GM19240 (cell line): Measurements from ENCODE around the gene CPOX.
"Not testable (repeated sequence)": the region's sequence is repeated elsewhere in the genome, so short reads cannot be mapped to it uniquely, and the experiment has no call there.

ENCODE experiments used
- DNase-seq: peaks from one replicate; pipeline ENCODE4 v3.0.0; 2011; ENCODE audit warnings: low spot score; ENCODE audit not compliant: insufficient read length

CPOX gene

DNA sequence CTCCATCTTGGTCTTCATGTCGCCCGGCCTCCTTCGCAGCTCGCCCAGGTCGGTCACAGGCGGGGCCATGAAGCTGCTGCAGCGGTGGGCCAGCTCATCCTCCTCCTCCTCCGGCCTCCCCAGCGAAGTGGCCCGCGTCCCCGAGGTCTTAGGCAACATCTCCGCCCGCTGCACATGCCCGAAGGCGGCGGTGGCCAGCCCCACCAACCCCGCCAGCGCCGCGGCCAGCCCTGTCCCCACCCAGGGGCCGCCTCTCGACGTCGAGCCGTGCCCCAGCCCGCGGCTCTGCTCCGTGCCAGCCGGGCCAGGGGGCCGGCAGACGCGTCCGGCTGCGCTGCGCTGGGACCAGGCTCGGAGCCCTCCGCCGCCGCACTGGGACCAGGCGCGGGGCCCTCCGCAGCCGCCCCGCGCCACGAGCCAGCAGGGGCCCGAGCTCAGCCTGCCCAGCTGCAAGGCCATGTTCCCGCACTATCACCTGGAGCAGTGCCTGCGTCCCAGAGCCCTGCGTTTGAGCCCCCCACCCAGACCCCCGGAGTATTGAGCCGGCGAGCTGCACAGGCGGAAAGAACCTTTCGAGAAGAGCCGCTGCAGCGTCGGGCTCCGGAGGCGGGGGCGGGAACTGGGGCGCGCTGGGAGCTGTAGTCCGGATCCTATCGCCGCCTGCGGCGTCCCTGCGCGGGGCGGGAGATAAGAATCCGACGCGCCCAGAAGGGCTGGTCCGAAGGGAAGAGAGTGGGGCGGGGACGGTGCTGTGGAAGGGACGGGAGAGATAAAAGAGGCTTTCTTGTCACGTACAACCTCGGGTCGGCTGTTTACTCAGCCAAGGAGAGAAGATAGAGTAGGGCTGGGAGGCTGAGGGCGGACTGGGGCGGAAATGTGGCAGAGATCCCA lies at the start of gene CPOX:
Gene CPOX (minus strand): TSS at position 566 of the 891 bp plus-strand sequence. CDS start 107 bp downstream, at position 459.
- DNase-seq, result peak; percentile 53

- not testable (repeated sequence) for DNase-seq
Observed at GRCh38 chr3:98642769-98643168, 49.4 kb upstream of the CPOX start.

DNA sequence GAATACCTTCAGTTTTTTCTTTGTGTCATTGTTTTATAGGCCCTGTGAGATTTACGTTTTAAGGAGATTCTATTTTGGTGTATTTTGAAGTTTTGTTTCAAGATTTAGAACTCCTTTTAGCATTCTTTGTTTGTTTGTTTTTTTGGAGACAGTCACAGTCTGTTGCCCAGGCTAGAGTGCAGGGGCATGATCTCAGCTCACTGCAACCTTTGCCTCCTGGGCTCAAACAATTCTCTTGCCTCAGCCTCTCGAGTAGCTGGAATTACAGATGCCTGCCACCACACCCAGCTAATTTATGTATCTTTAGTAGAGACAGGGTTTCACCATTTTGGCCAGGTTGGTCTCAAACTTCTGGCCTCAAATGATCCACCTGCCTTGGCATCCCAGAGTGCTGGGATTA lies 48.3 kb upstream of the CPOX start:
- not testable (repeated sequence) for DNase-seq

- not testable (repeated sequence) for DNase-seq
Observed at GRCh38 chr3:98638515-98638914, 45.1 kb upstream of the CPOX start.

DNA sequence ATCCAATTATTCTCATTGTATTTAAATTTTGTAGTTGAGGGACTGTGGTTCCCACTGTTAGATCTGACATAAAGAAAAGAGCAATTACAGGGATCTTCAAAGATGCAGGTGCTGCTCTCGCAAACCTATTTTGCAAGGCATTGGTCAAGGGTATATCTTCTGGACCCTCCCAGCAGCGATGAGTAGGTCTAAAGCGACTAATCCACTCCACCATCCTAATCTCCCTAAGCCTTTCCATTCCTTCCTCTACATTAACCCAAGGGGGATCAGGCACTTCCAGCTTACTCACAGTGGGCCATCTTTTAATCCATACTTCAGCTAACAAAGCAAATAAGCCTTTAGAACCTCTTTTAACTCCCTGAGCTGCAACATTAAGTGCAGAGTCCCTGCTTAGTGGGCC lies 37.0 kb upstream of the CPOX start:
- no peak for DNase-seq

DNA sequence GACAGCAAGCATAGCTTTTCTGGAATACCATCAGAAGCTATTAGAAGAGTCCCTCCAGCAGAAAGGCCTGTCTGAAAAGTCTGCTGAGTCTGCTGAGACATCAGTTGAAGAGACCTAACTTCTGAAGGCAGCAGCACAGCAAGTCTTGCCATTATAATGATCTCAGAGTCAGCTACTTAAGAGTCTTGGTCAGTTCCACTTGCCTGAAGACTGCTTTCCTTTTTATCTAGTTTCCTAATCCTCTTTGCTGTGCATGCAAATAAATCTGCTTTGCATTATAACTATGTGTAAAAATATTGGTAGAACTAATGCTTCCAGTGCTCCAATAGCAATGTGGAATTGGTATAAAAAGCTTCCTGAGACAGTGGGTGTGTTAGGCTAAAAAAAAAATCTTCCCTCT lies 34.9 kb upstream of the CPOX start:
- no peak for DNase-seq

- DNase-seq, result no peak
Observed at GRCh38 chr3:98626151-98626550, 32.7 kb upstream of the CPOX start.

GRCh38 chr3:98623572-98624280 lies 30.3 kb upstream of the CPOX start:
- no peak for DNase-seq

DNA sequence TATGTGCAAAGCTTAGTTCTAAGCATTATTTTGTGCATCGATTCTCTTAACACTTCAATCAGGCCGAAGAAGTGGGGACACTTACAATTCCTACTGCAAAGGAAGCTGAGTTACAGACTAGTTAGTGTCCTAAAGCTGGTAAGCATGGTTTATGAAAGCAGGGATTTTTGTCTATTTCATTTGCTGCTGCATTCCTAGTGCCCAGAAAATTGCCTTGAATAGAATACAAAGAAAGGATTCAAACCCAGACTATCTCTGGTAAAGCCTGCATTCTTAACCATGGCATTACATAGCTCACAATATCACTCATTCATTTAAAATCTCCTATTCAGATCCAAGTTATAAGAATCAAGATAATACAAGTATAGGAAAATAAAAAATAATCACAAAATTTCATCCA lies 24.4 kb upstream of the CPOX start:
- DNase-seq, result no peak

- DNase-seq, result no peak
Observed at GRCh38 chr3:98613616-98614015, 20.2 kb upstream of the CPOX start.

GRCh38 chr3:98612996-98613517 lies 19.6 kb upstream of the CPOX start:
- DNase-seq, result no peak

- DNase-seq, result no peak
Observed at GRCh38 chr3:98612587-98612986, 19.2 kb upstream of the CPOX start.

- no peak for DNase-seq
Observed at GRCh38 chr3:98608029-98608428, 14.6 kb upstream of the CPOX start.

- DNase-seq, result no peak
Observed at GRCh38 chr3:98603580-98603979, 10.2 kb upstream of the CPOX start.

- no peak for DNase-seq
Observed at GRCh38 chr3:98602078-98602678, 8.8 kb upstream of the CPOX start.

DNA sequence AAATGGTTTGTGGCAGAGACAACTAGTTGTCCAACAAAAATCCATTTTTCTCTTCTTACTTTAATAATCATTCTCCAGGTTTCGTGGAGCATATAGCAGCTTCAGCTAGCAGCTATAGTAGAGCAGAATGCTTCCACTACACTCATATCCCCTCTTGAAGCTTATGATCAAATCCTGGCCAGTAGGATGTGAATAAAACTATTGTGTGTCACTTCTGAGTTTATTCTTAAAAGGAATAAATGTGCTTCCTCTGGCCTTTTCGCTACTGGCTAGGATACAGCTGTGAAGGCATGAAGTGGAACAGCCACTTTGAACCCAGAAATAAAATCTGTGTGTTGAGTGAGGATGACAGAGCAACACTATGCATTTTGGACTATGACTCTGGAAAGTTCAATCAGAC lies 7.8 kb upstream of the CPOX start:
- DNase-seq, result no peak

DNA sequence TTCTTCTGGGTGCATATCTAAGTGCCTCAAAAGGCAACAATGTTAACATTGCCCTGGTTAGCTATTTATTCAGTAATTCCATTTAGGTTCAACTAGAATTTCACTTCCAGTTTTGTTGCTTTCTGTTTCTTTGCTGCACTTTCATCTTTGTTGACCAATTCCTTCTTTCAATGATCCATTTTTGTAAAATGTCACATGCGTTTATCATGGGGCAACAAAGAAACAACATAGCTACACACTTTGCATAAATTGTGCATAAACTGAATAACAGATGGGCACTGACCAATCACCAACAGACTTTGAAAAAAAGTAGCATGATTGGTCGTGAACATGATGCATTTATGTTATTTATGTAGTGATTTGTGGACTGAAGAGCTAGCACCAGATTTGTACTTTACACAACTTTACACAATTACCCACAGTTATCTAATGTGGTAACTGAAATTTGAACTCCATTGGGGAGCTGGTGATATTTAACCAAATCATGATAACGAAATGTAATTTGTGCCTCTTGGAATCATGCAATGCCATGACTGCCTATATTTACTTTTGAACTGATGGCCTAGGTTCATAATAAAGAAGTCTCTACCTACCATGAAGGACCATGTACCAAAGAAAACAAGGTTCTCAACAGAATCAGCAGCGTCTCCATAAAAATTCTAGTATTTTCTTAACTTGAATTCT lies 7.1 kb upstream of the CPOX start:
- no peak for DNase-seq

DNA sequence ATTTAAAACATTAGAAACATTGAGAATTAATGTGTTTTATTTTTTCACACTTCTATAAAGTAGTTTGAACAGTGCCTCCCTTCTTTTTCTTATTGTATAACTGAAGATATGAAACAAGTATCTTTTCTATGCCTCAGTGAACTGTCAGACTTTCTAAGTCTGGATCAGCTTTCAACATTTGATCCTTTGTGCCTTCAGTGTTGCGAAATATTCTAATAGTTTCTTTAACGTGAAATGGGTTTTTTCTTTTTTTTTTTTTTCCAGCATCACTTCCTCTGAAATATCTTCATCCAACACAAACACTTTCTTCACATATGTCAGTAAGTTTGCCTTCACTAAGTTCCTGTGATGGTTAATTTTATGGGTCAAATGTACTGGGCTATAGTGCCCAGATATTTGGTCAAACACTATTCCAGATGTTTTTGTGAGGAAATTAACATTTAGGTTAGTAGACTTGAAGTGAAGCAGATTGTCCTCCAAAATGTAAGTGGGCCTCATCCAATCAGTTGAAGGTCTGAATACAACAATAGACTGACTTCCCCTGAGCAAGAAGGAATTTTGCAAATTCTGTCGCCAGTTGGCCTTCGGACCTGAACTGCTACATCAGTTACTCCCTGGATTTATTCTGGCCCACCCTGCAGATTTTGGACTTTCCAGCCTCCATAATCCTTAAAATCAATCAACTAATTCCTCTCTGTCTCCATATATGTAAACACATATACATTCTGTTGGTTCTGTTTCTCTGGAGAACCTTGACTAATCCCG lies 6.4 kb upstream of the CPOX start:
- DNase-seq, result no peak

GRCh38 chr3:98598492-98598891 lies 5.1 kb upstream of the CPOX start:
- DNase-seq, result no peak
